ENCODE results near the gene LRFN5. TPM values are rescaled to one million over a fixed set of nuclear protein-coding genes. Genes with fewer than 3 reads are reported as not detected.

LRFN5 gene
- total RNA-seq, 6 donors from 2014 or later: 0.30 to 3.1 (median 0.96) TPM

- Histone ChIP-seq H3K27me3 (no peaks in the 10 kb centered on the region), H3K9me3 (no peaks in the 10 kb centered on the region), H3K36me3 (no peaks in the 10 kb centered on the region), H3K27ac (no peak overlapping the region), H3K4me3 (no peak overlapping the region), H3K4me1 (no peaks in the 10 kb centered on the region)
- 80 to 90% methylated on average over 2 of the region's 2 CpGs for WGBS, 2 donors
- DNase-seq (no peak), ATAC-seq (ENCODE audit: low FRiP score in 2 of 2) (no peak)
- TF ChIP-seq EP300 (IDR thresholded peaks at IDR 0.05): no peak
- TF ChIP-seq POLR2AphosphoS5 (IDR thresholded peaks at IDR 0.05): no peak
- no peak for TF ChIP-seq POLR2A (IDR thresholded peaks at IDR 0.05)
- TF ChIP-seq CTCF (IDR thresholded peaks at IDR 0.05): no peak
Observed at GRCh38 chr14:41636492-41637392, 30.1 kb downstream of the LRFN5 start.

GRCh38 chr14:41641690-41642089, 35.0 kb downstream of the LRFN5 start:
- no peaks in the 10 kb centered on the region for H3K9me3 ChIP-seq
- no peak overlapping the region for H3K4me3 ChIP-seq
- TF ChIP-seq POLR2A (IDR thresholded peaks at IDR 0.05) (no peak), POLR2AphosphoS5 (IDR thresholded peaks at IDR 0.05) (no peak), CTCF (IDR thresholded peaks at IDR 0.05) (no peak), EP300 (IDR thresholded peaks at IDR 0.05) (no peak)
- H3K27ac ChIP-seq: no peak overlapping the region
- H3K27me3 ChIP-seq: no peaks in the 10 kb centered on the region
- no peaks in the 10 kb centered on the region for H3K36me3 ChIP-seq
- no peak for ATAC-seq (ENCODE audit: low FRiP score in 2 of 2)
- WGBS, 2 donors: 88 to 93% methylated on average over 1 of the region's 1 CpG
- no peak for DNase-seq
- H3K4me1 ChIP-seq: no peaks in the 10 kb centered on the region

- WGBS, 2 donors: 64 to 72% methylated on average over 1 of the region's 1 CpG
- Histone ChIP-seq H3K9me3 (no peaks in the 10 kb centered on the region), H3K4me1 (no peaks in the 10 kb centered on the region), H3K27me3 (no peaks in the 10 kb centered on the region), H3K27ac (no peak overlapping the region), H3K4me3 (no peak overlapping the region), H3K36me3 (no peaks in the 10 kb centered on the region)
- ATAC-seq (ENCODE audit: low FRiP score in 2 of 2): no peak
- TF ChIP-seq CTCF (IDR thresholded peaks at IDR 0.05) (no peak), POLR2A (IDR thresholded peaks at IDR 0.05) (no peak), POLR2AphosphoS5 (IDR thresholded peaks at IDR 0.05) (no peak), EP300 (IDR thresholded peaks at IDR 0.05) (no peak)
- DNase-seq: no peak
Observed at GRCh38 chr14:41642367-41642766, 35.7 kb downstream of the LRFN5 start.

- TF ChIP-seq CTCF (IDR thresholded peaks at IDR 0.05) (no peak), POLR2AphosphoS5 (IDR thresholded peaks at IDR 0.05) (no peak), POLR2A (IDR thresholded peaks at IDR 0.05) (no peak), EP300 (IDR thresholded peaks at IDR 0.05) (no peak)
Observed at GRCh38 chr14:41642789-41643188, 36.1 kb downstream of the LRFN5 start.

GRCh38 chr14:41644606-41645005, 37.9 kb downstream of the LRFN5 start:
- ATAC-seq (ENCODE audit: low FRiP score in 2 of 2): no peak
- WGBS, 2 donors: 83 to 91% methylated on average over 1 of the region's 1 CpG
- no peaks in the 10 kb centered on the region for H3K36me3 ChIP-seq

More at GRCh38 chr14:41642789-41643188, 36.1 kb downstream of the LRFN5 start:
- Histone ChIP-seq H3K4me1 (no peaks in the 10 kb centered on the region), H3K27me3 (no peaks in the 10 kb centered on the region), H3K36me3 (no peaks in the 10 kb centered on the region), H3K4me3 (no peak overlapping the region), H3K9me3 (no peaks in the 10 kb centered on the region), H3K27ac (no peak overlapping the region)
- no peak for ATAC-seq (ENCODE audit: low FRiP score in 2 of 2)
- 89 to 96% methylated on average over 2 of the region's 2 CpGs for WGBS, 2 donors
- DNase-seq: no peak

More at GRCh38 chr14:41644606-41645005, 37.9 kb downstream of the LRFN5 start:
- no peak overlapping the region for H3K27ac ChIP-seq
- H3K4me1 ChIP-seq: no peaks in the 10 kb centered on the region
- no peak overlapping the region for H3K4me3 ChIP-seq
- H3K27me3 ChIP-seq: no peaks in the 10 kb centered on the region
- TF ChIP-seq POLR2AphosphoS5 (IDR thresholded peaks at IDR 0.05) (no peak), EP300 (IDR thresholded peaks at IDR 0.05) (no peak), POLR2A (IDR thresholded peaks at IDR 0.05) (no peak), CTCF (IDR thresholded peaks at IDR 0.05) (no peak)
- DNase-seq: no peak
- H3K9me3 ChIP-seq: no peaks in the 10 kb centered on the region

Data from upper lobe of left lung (tissue), 6 donors.